Neural cell (in vitro differentiated cells): ENCODE measurements around the gene MCAT.

Experiments
- CTCF ChIP-seq: fragments of 450-650 bp; IDR thresholded peaks from 2 replicates; pipeline ENCODE4 v1.5.1; 2014; ENCODE audit warnings: antibody characterized with exemption, mild to moderate bottlenecking, moderate library complexity; ENCODE audit not compliant: poor library complexity, severe bottlenecking
- EP300 ChIP-seq: fragments of 450-650 bp; conservative IDR thresholded peaks from 2 replicates; pipeline ENCODE4 v1.6.1; 2014; ENCODE audit warnings: antibody characterized with exemption, mild to moderate bottlenecking, moderate library complexity; ENCODE audit not compliant: poor library complexity, severe bottlenecking
- EZH2 ChIP-seq: fragments of 200-600, 300-800 bp; shearing (Covaris generic), sonication (generic); IDR thresholded peaks from 2 replicates; pipeline ENCODE4 v1.6.1; 2014; ENCODE audit warnings: antibody characterized with exemption, low read length, borderline replicate concordance, mild to moderate bottlenecking; ENCODE audit not compliant: insufficient read depth, poor library complexity, severe bottlenecking
- MXI1 ChIP-seq: fragments of 450-650 bp; conservative IDR thresholded peaks from 2 replicates; pipeline ENCODE4 v1.6.1; 2014; ENCODE audit warnings: antibody characterized with exemption, mild to moderate bottlenecking; ENCODE audit not compliant: poor library complexity, severe bottlenecking
- POLR2AphosphoS5 ChIP-seq: IDR thresholded peaks from 2 replicates; pipeline ENCODE4 v1.6.1; 2012
- RAD21 ChIP-seq: fragments of 450-650 bp; conservative IDR thresholded peaks from 2 replicates; pipeline ENCODE4 v1.6.1; 2014; ENCODE audit warnings: antibody characterized with exemption, mild to moderate bottlenecking, moderate library complexity
- REST ChIP-seq: IDR thresholded peaks from 2 replicates; pipeline ENCODE4 v1.6.1; 2012; ENCODE audit warnings: borderline replicate concordance
- SMC3 ChIP-seq: fragments of 450-650 bp; conservative IDR thresholded peaks from 2 replicates; pipeline ENCODE4 v1.6.1; 2014; ENCODE audit warnings: antibody characterized with exemption, mild to moderate bottlenecking, moderate library complexity; ENCODE audit not compliant: poor library complexity
- TAF1 ChIP-seq: IDR thresholded peaks from 2 replicates; pipeline ENCODE4 v1.6.1; 2012; ENCODE audit warnings: low read depth

- TF ChIP-seq POLR2AphosphoS5 = no peak
- TF ChIP-seq CTCF = no peak
- no peak for TF ChIP-seq REST
- no peak for TF ChIP-seq SMC3
- TF ChIP-seq EZH2 = no peak
- no peak for TF ChIP-seq EP300
- no peak for TF ChIP-seq RAD21
- no peak for TF ChIP-seq TAF1
- no peak for TF ChIP-seq MXI1
These were observed 1.8 kb upstream of the MCAT start for GRCh38 chr22:43144949-43145348.
